H9 (cell line): ENCODE data around the gene AHNAK. TPM values are rescaled to one million over a fixed set of nuclear protein-coding genes. Genes with fewer than 3 reads are reported as not detected.

Source experiments
- DNase-seq: peaks from one replicate; pipeline ENCODE4 v3.0.0-alpha.2; 2017
- H2AFZ ChIP-seq: one replicate; pipeline ENCODE4 v1.6.1; 2013; ENCODE audit warnings: mild to moderate bottlenecking, low read length, control low read depth, moderate library complexity
- H2AK5ac ChIP-seq: 2 replicates; pipeline ENCODE4 v1.6.1; 2013; ENCODE audit warnings: low read length, control low read depth, mixed read lengths; ENCODE audit not compliant: insufficient read length
- H2BK120ac ChIP-seq: one replicate; pipeline ENCODE4 v1.6.1; 2013; ENCODE audit warnings: low read depth, mild to moderate bottlenecking, low read length, control low read depth, inconsistent platforms; ENCODE audit not compliant: poor library complexity, severe bottlenecking
- H2BK12ac ChIP-seq: 2 replicates; pipeline ENCODE4 v1.6.1; 2013; ENCODE audit warnings: low read length, control low read depth, mixed read lengths, low read depth; ENCODE audit not compliant: insufficient read length
- H2BK15ac ChIP-seq: 2 replicates; pipeline ENCODE4 v1.6.1; 2013; ENCODE audit warnings: low read depth, low read length, control low read depth
- H2BK20ac ChIP-seq: one replicate; pipeline ENCODE4 v1.6.1; 2013; ENCODE audit warnings: low read depth, mild to moderate bottlenecking, low read length, control low read depth, inconsistent platforms; ENCODE audit not compliant: poor library complexity, severe bottlenecking
- H2BK5ac ChIP-seq: 2 replicates; pipeline ENCODE4 v1.6.1; 2013; ENCODE audit warnings: low read length, control low read depth, mixed read lengths; ENCODE audit not compliant: insufficient read length
- H3K14ac ChIP-seq: 2 replicates; pipeline ENCODE4 v1.6.1; 2013; ENCODE audit warnings: low read length, control low read depth; ENCODE audit not compliant: insufficient read depth
- H3K18ac ChIP-seq: 2 replicates; pipeline ENCODE4 v1.6.1; 2013; ENCODE audit warnings: low read depth, mild to moderate bottlenecking, mixed read lengths, low read length, control low read depth; ENCODE audit not compliant: insufficient read length
- H3K23ac ChIP-seq: 2 replicates; pipeline ENCODE4 v1.6.1; 2013; ENCODE audit warnings: low read length, control low read depth, mixed read lengths, low read depth; ENCODE audit not compliant: insufficient read length
- H3K23me2 ChIP-seq: 2 replicates; pipeline ENCODE4 v1.6.1; 2013; ENCODE audit warnings: low read depth, mild to moderate bottlenecking, mixed read lengths, low read length, control low read depth; ENCODE audit not compliant: insufficient read length, poor library complexity, severe bottlenecking
- H3K27ac ChIP-seq: 2 replicates; pipeline ENCODE4 v1.5.1; 2013; ENCODE audit warnings: low read length, control low read depth, mixed read lengths, low read depth; ENCODE audit not compliant: insufficient read length
- H3K27me3 ChIP-seq: 2 replicates; pipeline ENCODE4 v1.6.1; 2013; ENCODE audit warnings: low read length, control low read depth, inconsistent platforms; ENCODE audit not compliant: insufficient read depth
- H3K4ac ChIP-seq: 2 replicates; pipeline ENCODE4 v1.6.1; 2013; ENCODE audit warnings: low read depth, mild to moderate bottlenecking, control low read depth, inconsistent platforms, low read length, moderate library complexity
- H3K4me1 ChIP-seq: 2 replicates; pipeline ENCODE4 v1.6.1; 2013; ENCODE audit warnings: low read length, control low read depth, inconsistent platforms; ENCODE audit not compliant: insufficient read depth
- H3K4me2 ChIP-seq: 2 replicates; pipeline ENCODE4 v1.6.1; 2013; ENCODE audit warnings: low read length, control low read depth, mixed read lengths; ENCODE audit not compliant: insufficient read length, insufficient read depth
- H3K56ac ChIP-seq: 2 replicates; pipeline ENCODE4 v1.6.1; 2013; ENCODE audit warnings: low read depth, mild to moderate bottlenecking, mixed read lengths, low read length, control low read depth; ENCODE audit not compliant: insufficient read length
- H3K79me1 ChIP-seq: 2 replicates; pipeline ENCODE4 v1.6.1; 2013; ENCODE audit warnings: low read depth, mild to moderate bottlenecking, moderate library complexity, low read length, control low read depth, inconsistent platforms; ENCODE audit not compliant: insufficient read depth, poor library complexity, severe bottlenecking
- H3K79me2 ChIP-seq: 2 replicates; pipeline ENCODE4 v1.6.1; 2013; ENCODE audit warnings: low read length, control low read depth, inconsistent platforms; ENCODE audit not compliant: insufficient read depth
- H3K9ac ChIP-seq: 2 replicates; pipeline ENCODE4 v1.6.1; 2013; ENCODE audit warnings: low read length, control low read depth, mixed read lengths; ENCODE audit not compliant: insufficient read length; ENCODE audit errors: extremely low read depth
- H3K9me3 ChIP-seq: one replicate; pipeline ENCODE4 v1.6.1; 2013; ENCODE audit warnings: low read depth, low read length, inconsistent platforms; ENCODE audit not compliant: control insufficient read depth
- H3T11ph ChIP-seq: one replicate; pipeline ENCODE4 v1.6.1; 2013; ENCODE audit warnings: mild to moderate bottlenecking, low read length, control low read depth, inconsistent platforms
- H4K20me1 ChIP-seq: one replicate; pipeline ENCODE4 v1.6.1; 2013; ENCODE audit not compliant: control insufficient read depth, insufficient read length, insufficient read depth
- H4K5ac ChIP-seq: 2 replicates; pipeline ENCODE4 v1.6.1; 2013; ENCODE audit warnings: low read depth, mild to moderate bottlenecking, mixed read lengths, low read length, control low read depth; ENCODE audit not compliant: insufficient read length
- H4K8ac ChIP-seq: replicated peaks from 2 replicates; pipeline ENCODE4 v1.6.1; 2013; ENCODE audit warnings: low read length, control low read depth, mixed read lengths, low read depth; ENCODE audit not compliant: insufficient read length
- H4K91ac ChIP-seq: 2 replicates; pipeline ENCODE4 v1.6.1; 2013; ENCODE audit warnings: low read depth, mild to moderate bottlenecking, moderate library complexity, mixed read lengths, low read length, control low read depth; ENCODE audit not compliant: insufficient read length
- H3K27ac Mint-ChIP-seq, 3 experiments: 2 replicates in 2 of 3; 3 replicates in 1 of 3; pipeline ENCODE4 v1.8.0; 2020 to 2021; ENCODE audit warnings: mixed read lengths in 3 of 3, mild to moderate bottlenecking in 1 of 3, moderate library complexity in 1 of 3
- H3K27me3 Mint-ChIP-seq: 2 replicates; pipeline ENCODE4 v1.8.0; 2021; ENCODE audit warnings: low read depth, mild to moderate bottlenecking, moderate library complexity, mixed read lengths
- H3K36me3 Mint-ChIP-seq, 3 experiments: 2 replicates in 2 of 3; 3 replicates in 1 of 3; pipeline ENCODE4 v1.8.0; 2020 to 2021; ENCODE audit warnings: low read depth in 3 of 3, mixed read lengths in 3 of 3; ENCODE audit not compliant: insufficient read depth in 1 of 3
- H3K4me1 Mint-ChIP-seq, 2 experiments: 2 replicates each; pipeline ENCODE4 v1.8.0; 2020; ENCODE audit warnings: mixed read lengths in 2 of 2
- H3K4me3 Mint-ChIP-seq, 2 experiments: 2 replicates in 1 of 2; 3 replicates in 1 of 2; pipeline ENCODE4 v1.8.0; 2020 to 2021; ENCODE audit warnings: mild to moderate bottlenecking in 2 of 2, mixed read lengths in 2 of 2, moderate library complexity in 1 of 2
- H3K9me3 Mint-ChIP-seq, 2 experiments: 2 replicates in 1 of 2; 3 replicates in 1 of 2; pipeline ENCODE4 v1.8.0; 2020; ENCODE audit warnings: mild to moderate bottlenecking in 2 of 2, mixed read lengths in 2 of 2, moderate library complexity in 1 of 2
- CTCF ChIP-seq: fragments of 200-600 bp; sonication (generic); conservative IDR thresholded peaks from 3 replicates; pipeline ENCODE4 v1.8.0; 2021; ENCODE audit warnings: antibody characterized with exemption, mild to moderate bottlenecking
- WGBS: extraction: QIAGEN DNeasy Blood & Tissue Kit; methylation state at CpG from one replicate; pipeline ENCODE4 v1.1.7; 2013; ENCODE audit warnings: missing lambda C conversion rate, low lambda C conversion rate, mixed read lengths; ENCODE audit not compliant: insufficient read length; ENCODE audit errors: extremely low coverage; 5-methylcytosine and 5-hydroxymethylcytosine counted together
- total RNA-seq: library from RNA; stranded (reverse); gene quantifications from 2 replicates; pipeline ENCODE4 v1.2.1, GENCODE V29; 2021

The AHNAK gene
- total RNA-seq, 1 experiment from 2014 or later, result 15.2 TPM

GRCh38 chr11:62559204-62559603 lies 12.6 kb upstream of the AHNAK start:
- Histone ChIP-seq H3K79me1 (no peaks in the 10 kb centered on the region), H3K4me1 (peaks cover 11% of the 10 kb centered on the region; the same call in 1 of the 2 replicates), H3K4ac (no peak overlapping the region), H3K27me3 (no peaks in the 10 kb centered on the region), H3K9ac (no peak overlapping the region), H3K14ac (no peak overlapping the region), H3K23ac (no peak overlapping the region), H3K56ac (no peak overlapping the region), H4K20me1 (peaks cover 2% of the 10 kb centered on the region), H2BK15ac (no peak overlapping the region), H4K5ac (no peak overlapping the region), H2BK120ac (no peak overlapping the region), H3K23me2 (no peaks in the 10 kb centered on the region), H2BK20ac (no peak overlapping the region), H3K18ac (no peak overlapping the region), H2BK5ac (no peak overlapping the region), H2BK12ac (no peak overlapping the region), H2AFZ (no peak overlapping the region), H3K4me2 (no peak overlapping the region), H3T11ph (no peak overlapping the region), H4K8ac (no peak overlapping the region), H4K91ac (no peak overlapping the region), H2AK5ac (no peak overlapping the region), H3K79me2 (no peaks in the 10 kb centered on the region), H3K9me3 (no peaks in the 10 kb centered on the region), H3K27ac (no peak overlapping the region)
- peaks cover 38 to 87% (median 54%) of the 10 kb centered on the region in 3 experiments for H3K36me3 Mint-ChIP-seq
- peak overlapping the region; percentile 21 to 61; a peak in 2 of 5 replicates for H3K4me3 Mint-ChIP-seq
- H3K9me3 Mint-ChIP-seq, result no peaks in the 10 kb centered on the region; a peak in 1 of 5 replicates
- H3K27me3 Mint-ChIP-seq, result no peaks in the 10 kb centered on the region; the same call in 1 of the 2 replicates
- peaks cover 64 to 68% of the 10 kb centered on the region in 2 experiments for H3K4me1 Mint-ChIP-seq
- no CpG with 5 or more reads among the region's 8 CpGs for WGBS
- peak overlapping the region in 2 of 3 experiments; percentile 87 to 97; a peak in 4 of 7 replicates for H3K27ac Mint-ChIP-seq
- TF ChIP-seq CTCF, result no peak
- DNase-seq, result no peak
